Activated CD8-positive, alpha-beta memory T cell treated with anti-CD3 and anti-CD28 coated beads for 36 hours (primary cell): ENCODE measurements around the gene GCH1. TPM values are rescaled to one million over a fixed set of nuclear protein-coding genes. Genes with fewer than 3 reads are reported as not detected.
"Not testable (repeated sequence)": the region's sequence is repeated elsewhere in the genome, so short reads cannot be mapped to it uniquely, and the experiment has no call there.

Experiments
- CTCF ChIA-PET: fragments of 350-600 bp; sonication (Branson Sonifier 250); formaldehyde crosslinking; loops from one replicate; lab custom pipeline; 2021; ENCODE audit warnings: antibody characterized with exemption; lab: Charles Lee
- POLR2A ChIA-PET: fragments of 350-600 bp; sonication (Branson Sonifier 250); formaldehyde crosslinking; loops from one replicate; lab custom pipeline; 2021; ENCODE audit warnings: antibody characterized with exemption; lab: Charles Lee
- total RNA-seq, 2 experiments: library from RNA; stranded (reverse); gene quantifications; one replicate each; pipeline ENCODE4 v1.2.3, GENCODE V29; 2021

The GCH1 gene, protein sequence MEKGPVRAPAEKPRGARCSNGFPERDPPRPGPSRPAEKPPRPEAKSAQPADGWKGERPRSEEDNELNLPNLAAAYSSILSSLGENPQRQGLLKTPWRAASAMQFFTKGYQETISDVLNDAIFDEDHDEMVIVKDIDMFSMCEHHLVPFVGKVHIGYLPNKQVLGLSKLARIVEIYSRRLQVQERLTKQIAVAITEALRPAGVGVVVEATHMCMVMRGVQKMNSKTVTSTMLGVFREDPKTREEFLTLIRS
- total RNA-seq = 10 to 100 TPM; 29.7 to 32.5 TPM

DNA sequence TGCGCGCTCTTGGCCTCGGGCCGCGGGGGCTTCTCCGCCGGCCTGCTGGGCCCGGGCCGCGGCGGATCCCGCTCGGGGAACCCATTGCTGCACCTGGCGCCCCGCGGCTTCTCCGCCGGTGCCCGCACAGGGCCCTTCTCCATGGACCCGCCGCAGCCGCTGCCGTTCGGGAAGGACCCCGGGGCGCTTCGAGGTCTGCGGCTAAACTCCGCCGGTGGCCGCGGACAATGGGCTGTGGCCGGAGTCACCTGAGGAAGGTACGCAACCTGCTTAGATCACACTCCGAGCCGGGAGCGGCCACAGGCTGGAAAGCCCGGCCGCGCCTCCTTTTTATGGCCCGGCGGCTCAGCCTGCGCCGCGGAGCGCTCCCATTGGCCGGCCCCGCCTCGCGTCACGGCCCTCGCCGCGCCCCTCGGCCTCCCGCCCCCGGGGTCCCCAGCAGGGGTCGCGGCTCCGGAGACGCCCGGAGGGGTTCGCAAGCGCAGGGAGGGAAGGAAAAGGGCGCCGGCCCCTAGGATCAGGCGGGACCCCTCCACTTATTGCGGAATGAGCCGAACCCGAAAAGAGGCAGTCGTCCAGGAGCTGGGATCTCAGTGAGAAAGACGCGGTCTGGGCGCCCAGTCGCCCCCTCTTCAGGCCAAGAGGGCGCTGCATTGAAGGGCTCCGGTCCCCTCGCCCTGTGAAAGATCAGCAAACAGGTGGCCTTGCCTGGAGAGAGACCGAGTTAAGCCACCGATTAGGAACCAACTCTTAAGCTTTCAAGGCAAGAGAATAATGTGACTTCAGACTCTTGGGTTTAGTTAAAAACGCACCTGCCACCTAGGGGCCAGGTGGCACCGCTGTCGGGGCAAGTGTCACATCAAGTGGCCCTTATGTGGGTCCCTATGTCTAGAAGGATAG, at the start of gene GCH1:
TSS of gene GCH1 (minus strand) at position 306 of the 900 bp plus-strand sequence. CDS start at position 143, 163 bp downstream.
- CTCF ChIA-PET = interaction anchor here (1.0 to 3.3 kb wide), 6 partner anchors 9 to 35 kb away, joined by 3 to 13 read pairs (median 6); no protein-coding TSS in a partner anchor
- POLR2A ChIA-PET = interaction anchor here (0.6 to 0.8 kb wide), 2 partner anchors 14 to 124 kb away, joined by 3 read pairs; partner anchors contain the start of genes SOCS4 and WDHD1

DNA sequence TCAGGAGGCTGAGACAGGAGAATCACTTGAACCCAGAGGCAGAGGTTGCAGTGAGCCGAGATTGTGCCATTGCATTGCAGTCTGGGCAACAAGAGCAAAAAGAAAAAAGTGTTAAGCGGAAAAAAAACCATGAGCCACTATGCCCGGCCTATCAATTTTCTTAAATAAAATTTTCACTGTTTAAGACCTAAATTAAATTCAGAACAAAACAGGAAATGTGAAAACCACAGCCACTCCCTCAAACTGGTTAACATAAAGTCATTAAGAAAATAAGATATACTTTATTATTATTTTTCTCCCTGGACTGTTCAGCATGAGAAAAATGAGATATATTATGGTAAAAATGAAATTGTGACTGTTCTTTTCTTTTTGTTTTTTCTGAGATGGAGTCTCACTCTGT, 44.6 kb upstream of the GCH1 start:
- POLR2A ChIA-PET = no interaction called here
- CTCF ChIA-PET = no interaction called here

DNA sequence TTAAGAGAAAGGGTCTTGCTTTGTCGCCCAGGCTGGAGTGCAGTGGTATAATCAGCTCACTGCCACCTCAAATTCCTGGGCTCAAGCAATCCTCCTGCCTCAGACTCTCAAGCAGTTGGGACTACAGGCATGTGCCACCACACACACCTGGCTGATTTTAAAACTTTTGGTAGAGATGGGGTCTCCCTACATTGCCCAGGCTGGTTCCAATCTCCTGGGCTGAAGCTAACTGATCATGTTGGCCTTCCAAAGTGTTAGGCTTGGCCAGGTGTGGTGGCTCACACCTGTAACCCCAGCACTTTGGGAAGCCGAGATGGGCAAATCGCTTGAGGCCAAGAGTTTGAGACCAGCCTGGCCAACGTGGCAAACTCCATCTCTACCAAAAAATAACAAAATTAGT, 43.9 kb upstream of the GCH1 start:
- ChIA-PET CTCF (no interaction called here), POLR2A (no interaction called here)

DNA sequence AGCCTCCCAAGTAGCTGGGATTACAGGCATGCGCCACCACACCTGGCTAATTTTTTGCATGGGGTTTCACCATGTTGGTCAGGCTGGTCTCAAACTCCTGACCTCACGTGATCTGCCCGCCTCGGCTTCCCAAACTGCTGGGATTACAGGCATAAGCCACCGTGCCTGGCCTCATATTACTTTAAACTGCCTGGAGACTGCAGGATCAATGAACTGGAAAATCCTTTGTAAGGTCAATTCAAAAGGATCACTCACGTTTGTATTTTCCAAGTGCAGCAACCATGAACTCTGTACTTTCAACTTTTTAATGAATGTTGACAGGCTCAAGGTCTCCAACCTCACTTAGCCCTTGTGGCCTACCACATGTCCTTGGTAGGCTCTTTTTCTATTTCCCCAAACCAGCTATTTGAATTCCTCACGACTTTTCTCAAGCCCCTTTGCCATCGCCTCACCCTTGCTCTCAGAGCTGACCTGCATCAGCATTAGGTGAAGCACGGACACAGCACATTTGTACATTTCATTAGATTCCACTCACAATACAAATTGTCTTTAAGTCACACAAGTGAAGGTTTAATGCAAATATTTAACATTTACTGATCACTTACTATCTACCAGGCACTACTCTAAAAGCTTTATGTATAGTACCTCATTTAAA, 42.2 kb upstream of the GCH1 start:
- CTCF ChIA-PET = interaction anchor here (0.7 kb wide), 1 partner anchor 169 kb away, joined by 4 read pairs; no protein-coding TSS in a partner anchor
- POLR2A ChIA-PET = no interaction called here

DNA sequence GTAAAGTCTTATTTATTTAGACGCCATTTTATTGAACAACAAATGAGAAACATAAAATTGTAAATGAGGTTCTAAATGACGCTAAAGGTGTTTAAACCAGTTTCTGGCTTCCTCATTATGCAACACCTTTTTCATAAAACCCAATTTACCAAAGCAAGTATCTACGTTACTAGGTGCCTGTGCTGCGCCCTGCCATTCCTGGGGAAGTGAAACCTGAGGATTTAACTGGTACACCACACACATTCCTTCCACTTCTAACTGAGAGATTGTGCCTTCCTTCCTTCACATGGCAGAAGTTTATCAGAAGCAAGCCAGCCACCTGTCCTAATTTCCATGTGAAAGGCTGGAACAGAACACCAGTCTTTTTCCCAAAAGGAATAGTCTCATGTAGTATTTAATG, 40.3 kb upstream of the GCH1 start:
- ChIA-PET POLR2A (no interaction called here), CTCF (no interaction called here)

DNA sequence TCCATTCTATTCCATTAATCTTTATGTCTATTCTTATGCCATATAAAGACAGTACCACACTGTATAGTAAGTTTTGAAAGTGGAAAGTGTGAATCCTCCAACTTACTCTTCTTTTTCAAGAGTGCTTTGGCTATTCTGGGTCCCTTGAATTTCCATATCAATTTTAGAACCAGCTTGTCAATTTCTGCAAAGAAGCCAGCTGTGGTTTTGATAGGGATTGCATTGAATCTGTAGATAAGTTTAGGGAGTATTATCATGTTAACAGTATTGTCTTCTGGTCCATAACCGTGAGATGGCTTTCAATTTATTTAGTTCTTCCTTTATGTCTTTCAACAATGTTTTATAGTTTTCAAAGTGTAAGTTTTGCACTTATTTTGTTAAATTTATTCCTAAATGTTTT, 34.2 kb upstream of the GCH1 start:
- ChIA-PET POLR2A (no interaction called here), CTCF (no interaction called here)

DNA sequence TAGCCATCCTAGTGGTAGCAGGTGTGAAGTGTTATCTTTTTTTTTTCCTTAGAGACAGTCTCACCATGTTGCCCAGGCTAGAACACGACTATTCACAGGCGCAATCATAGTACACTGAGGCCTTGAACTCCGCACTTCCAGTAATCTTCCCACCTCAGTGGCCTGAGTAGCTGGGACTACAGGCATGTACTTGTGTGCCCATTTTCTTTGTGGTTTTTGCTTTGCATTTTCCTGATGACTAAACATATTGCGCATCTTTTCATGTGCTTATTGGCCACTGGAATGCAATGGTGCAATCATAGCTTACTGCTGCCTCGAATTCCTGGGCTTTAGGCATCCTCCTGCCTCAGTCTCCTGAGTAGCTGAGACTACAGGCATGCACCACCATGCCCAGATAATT, 33.3 kb upstream of the GCH1 start:
- POLR2A ChIA-PET = no interaction called here

DNA sequence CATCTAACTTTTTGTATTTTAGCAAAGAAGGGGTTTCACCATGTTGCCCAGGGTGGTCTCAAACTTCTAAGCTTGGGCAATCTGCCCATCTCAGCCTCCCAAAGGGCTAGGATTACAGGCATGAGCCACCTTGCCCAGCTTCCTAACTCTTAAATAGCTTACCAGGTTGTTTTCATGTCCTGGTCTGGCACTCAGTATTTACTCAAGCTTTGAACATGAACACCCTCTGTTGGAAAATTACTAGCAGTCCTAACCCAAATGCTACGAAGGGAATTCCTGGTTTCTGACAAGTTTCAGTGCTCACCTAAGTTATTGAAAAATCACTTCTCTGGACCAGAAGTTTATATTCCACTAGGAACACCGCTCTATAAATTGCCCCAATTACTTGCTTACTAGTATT, 32.5 kb upstream of the GCH1 start:
- CTCF ChIA-PET = no interaction called here

More for the DNA sequence above, 33.3 kb upstream of the GCH1 start:
- CTCF ChIA-PET = no interaction called here

DNA sequence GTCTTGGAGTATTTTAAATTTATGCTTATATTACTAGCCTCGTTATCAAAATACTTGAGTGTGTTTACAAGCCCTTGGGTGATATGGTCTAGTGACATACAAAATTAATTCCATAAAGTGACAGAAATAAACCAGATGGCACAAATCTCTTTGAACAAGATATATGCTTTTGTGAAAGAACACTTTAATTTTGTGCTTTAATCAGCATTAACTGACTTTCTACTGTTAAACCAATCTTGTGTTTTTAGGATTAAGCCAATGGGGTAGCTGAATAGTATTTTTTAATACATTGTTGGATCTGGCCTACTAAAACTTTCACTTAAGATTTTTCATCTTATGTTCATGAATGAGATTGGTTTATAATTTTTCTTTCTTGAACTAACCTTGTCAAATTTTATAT, 30.4 kb upstream of the GCH1 start:
- CTCF ChIA-PET = no interaction called here

More for the DNA sequence above, 32.5 kb upstream of the GCH1 start:
- POLR2A ChIA-PET = no interaction called here

DNA sequence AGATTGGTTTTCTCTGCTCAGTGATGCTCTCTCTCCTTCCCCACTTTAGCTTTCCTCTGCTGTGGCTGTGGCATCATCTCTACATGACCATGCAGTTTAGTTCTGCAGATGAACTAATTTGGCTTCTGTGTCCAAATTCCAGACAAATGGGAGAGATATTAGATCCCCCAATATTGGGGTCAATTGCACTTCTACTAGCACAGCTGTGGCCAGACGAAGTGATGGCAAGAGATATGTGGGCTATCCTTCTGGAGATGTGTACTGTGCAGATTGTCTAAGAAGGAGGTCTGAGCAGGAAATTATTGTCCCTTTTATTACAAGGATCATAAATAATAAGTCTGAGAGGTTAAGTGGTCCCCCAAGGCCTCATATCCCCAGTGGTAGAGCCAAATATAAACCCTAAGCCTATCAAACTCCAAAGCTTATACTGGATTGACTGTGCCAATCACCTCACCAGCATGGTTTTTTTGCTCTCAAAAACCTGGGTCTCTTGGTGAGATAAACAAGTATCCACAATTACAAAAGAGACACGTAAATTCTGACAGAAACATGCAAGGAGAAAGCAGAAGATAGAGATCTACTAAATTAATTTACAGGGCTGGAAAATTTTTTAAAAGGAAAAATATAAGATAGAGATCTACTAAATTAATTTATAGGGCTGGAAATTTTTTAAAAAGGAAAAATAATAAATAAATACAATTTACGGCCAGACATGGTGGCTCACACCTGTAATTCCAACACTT, 29.1 kb upstream of the GCH1 start:
- ChIA-PET POLR2A (no interaction called here), CTCF (no interaction called here)

More for the DNA sequence above, 30.4 kb upstream of the GCH1 start:
- POLR2A ChIA-PET = no interaction called here

DNA sequence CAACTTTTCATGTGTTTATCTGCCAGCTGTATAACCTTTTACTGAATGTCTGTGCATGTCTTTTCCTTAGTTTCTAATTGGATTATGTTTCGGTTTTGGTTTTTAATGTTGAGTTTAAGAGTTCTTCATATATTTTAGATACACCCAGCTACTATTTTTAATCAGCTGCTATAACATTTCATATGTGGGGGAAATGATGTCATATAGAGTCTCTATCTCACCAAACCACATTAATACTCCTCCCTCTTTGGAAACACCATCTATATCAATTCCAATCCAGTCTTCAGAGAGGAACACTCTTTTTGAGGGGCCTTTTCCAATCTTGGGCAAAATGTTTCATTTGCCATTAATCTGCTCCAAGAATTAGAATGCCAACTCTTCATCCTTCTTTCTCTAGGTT, 28.5 kb upstream of the GCH1 start:
- POLR2A ChIA-PET = no interaction called here
- CTCF ChIA-PET = no interaction called here

DNA sequence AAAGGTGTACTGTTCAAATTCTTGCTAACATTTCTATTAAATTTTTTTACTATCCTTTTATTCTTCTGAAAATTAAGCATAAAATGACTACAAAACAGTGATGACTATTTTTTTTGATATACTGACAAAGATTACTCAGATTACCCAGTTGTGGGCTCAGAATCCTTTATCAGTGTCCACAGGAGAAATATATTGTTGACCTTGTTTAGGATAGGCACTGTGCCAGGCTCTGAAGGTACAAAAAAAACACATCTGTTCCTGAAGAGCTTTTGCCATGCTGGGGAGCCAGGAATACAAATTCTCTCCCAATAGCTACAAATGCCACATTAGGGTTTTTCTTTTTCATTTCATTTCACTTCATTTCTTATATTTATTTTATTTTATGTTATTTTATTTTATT, 26.9 kb upstream of the GCH1 start:
- ChIA-PET CTCF (no interaction called here), POLR2A (no interaction called here)

DNA sequence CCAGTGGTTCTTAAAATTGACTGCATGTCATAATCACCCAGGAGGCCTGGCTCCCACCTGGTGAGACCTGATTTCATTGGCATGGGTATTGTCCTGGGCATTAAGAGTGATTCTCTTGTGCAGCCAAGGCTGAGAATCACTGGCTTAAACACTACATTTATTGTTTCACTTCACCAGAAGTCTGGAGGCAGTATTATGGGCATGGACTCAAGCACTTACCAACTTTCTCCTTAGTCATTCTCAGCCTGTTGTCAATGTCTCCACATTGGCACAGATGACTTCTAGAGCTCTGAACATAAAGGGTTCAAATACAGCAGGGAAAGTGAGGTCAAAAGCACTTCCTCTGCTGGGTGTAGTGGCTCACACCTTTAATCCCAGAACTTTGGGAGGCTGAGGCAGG, 25.6 kb upstream of the GCH1 start:
- ChIA-PET POLR2A (no interaction called here), CTCF (no interaction called here)

DNA sequence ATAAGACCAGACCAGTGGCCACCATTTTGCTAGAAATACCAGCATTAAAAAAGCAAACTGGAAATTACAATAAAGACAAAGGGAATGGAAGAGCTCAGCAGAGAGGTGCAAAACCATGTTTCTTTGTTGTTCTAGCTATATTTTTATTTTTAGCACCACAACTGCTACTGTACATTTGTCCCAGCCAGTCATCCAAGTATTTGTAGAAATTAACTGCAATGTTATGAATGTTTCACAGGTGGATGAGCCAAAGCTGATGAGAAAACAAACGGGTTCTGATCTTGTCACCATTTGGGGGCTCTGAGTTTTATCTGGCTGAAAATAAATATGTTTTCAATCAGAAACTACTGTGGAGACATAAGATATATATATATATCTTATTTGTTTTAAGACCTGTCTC, 24.9 kb upstream of the GCH1 start:
- CTCF ChIA-PET = no interaction called here
- POLR2A ChIA-PET = no interaction called here

DNA sequence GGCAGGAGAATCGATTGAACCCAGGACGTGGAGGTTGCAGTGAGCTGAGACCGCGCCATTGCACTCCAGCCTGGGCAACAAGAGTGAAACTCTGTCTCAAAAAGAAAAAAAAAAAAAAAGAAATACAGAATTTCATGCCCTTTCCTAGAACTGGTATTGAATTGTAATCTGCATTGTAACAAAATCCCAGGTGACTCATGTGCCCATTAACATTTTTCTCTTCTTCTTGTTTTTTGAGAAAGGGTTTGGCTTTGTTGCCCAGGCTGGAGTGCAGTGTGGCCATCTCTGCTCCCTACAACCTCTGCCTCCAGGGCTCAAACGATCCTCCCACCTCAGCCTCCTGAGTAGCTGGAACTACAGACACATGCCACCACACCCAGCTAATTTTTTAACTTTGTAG, 23.9 kb upstream of the GCH1 start:
- POLR2A ChIA-PET, CTCF ChIA-PET: not testable (repeated sequence)

DNA sequence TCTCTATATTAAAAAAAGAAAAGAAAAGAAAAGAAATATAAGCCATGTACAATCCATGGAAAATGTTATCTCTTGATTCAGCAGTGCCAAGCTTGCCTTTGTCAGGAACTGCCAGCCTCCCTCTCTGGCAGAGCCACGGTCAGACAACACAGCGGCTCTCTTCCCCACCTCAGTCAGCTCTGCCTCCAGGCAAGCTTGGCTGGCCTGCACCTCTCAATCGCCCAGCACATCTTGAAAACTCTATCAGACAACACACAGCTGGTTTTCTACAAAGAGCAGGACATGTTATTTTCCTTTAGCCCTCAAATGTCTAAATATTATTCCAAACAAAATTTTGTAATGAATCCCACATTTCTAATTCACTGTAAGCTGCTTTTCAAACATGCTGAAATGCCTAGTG, 20.0 kb upstream of the GCH1 start:
- ChIA-PET CTCF (interaction anchor here (0.8 kb wide), 1 partner anchor 19 kb away, joined by 3 read pairs; no protein-coding TSS in a partner anchor), POLR2A (no interaction called here)

DNA sequence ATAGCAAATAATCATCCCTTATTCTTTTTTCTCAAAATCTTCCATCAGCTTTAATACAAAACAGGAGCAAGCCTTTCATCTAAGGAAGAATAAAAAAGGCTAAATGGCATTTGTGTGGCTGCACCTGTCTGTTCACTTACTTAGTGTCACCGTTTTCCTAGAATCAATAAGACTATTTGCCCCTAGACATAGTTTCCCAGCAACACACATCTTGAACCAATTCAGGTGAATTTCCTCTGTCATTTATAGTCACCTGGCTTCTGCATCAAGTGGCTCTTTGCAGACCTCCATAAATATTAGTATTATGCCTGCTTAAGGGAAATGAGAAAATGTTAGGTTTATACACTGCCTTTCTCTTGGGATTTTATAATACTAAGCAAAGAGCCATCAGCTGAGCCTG, 17.4 kb upstream of the GCH1 start:
- ChIA-PET CTCF (no interaction called here), POLR2A (no interaction called here)

DNA sequence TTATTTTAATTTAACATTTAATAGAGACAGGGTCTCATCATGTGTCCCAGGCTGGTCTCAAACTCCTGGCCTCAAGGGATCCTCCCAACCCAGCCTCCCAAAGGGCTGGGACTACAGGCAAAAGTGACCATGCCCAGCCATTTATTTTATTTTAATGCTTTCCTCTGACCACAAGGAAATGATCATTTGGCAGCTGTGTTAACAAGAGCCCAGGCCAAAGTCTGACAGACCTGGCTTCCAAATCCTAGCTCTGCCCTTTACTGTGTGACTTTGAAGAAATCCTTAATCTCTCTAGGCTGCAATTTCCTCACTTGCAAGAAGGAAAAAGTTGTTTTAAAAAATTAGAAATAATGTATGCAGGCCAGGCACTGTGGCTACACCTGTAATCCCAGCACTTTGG, 16.7 kb upstream of the GCH1 start:
- POLR2A ChIA-PET = no interaction called here
- CTCF ChIA-PET = no interaction called here

DNA sequence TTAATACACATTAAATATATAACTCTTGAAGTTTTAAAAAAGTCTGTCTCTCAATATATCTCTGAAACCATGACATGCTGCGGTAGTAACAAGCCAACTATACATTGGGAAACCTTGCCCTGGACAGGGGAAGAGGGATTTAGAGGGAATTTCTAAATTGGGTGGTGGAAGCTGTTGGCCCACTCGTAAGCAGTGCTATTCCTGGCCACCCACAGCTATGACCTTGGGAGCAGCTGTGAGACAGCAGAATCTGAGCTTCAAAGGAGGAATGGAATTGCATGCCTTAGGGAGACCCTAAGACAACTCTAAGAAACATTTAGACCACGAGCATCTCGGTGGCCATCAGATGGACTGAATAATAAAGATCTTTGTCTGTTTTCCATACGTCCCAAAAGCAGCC, 15.8 kb upstream of the GCH1 start:
- POLR2A ChIA-PET = no interaction called here
- CTCF ChIA-PET = interaction anchor here (1.2 kb wide), 1 partner anchor 354 kb away, joined by 3 read pairs; no protein-coding TSS in a partner anchor
